Mucosa of rectum (tissue), 2 donors: Measurements from ENCODE around the gene HDAC9.

ENCODE experiments used
- H3K27ac ChIP-seq, 2 donors: one replicate each; pipeline ENCODE4 v1.7.0; 2013; ENCODE audit warnings: inconsistent platforms in 2 of 2, low read depth in 2 of 2, low read length in 2 of 2
- H3K27me3 ChIP-seq, 2 donors: one replicate each; pipeline ENCODE4 v1.7.0; 2013; ENCODE audit warnings: low read length in 2 of 2; ENCODE audit not compliant: control insufficient read depth in 2 of 2, insufficient read depth in 2 of 2
- H3K36me3 ChIP-seq, 2 donors: one replicate each; pipeline ENCODE4 v1.7.0; 2013; ENCODE audit warnings: low read length in 2 of 2; ENCODE audit not compliant: control insufficient read depth in 2 of 2, insufficient read depth in 2 of 2
- H3K4me1 ChIP-seq, 2 donors: one replicate each; pipeline ENCODE4 v1.7.0; 2013; ENCODE audit warnings: low read length in 2 of 2, mild to moderate bottlenecking in 1 of 2; ENCODE audit not compliant: control insufficient read depth in 2 of 2, insufficient read depth in 2 of 2
- H3K4me3 ChIP-seq, 2 donors: one replicate each; pipeline ENCODE4 v1.7.0; 2013; ENCODE audit warnings: low read length in 2 of 2
- H3K9ac ChIP-seq, 2 donors: one replicate each; pipeline ENCODE4 v1.7.0; 2013; ENCODE audit warnings: low read length in 2 of 2, low read depth in 1 of 2, mild to moderate bottlenecking in 1 of 2
- H3K9me3 ChIP-seq, 2 donors: one replicate each; pipeline ENCODE4 v1.7.0; 2013; ENCODE audit warnings: low read length in 2 of 2; ENCODE audit not compliant: control insufficient read depth in 2 of 2
- donor health status: healthy.
- donor health status: Normal muscosa, but diverticular disease.

The HDAC9 gene

GRCh38 chr7:18648849-18649758 lies 153.6 kb downstream of the HDAC9 start:
- H3K27ac ChIP-seq: no peak overlapping the region
- H3K4me3 ChIP-seq: no peak overlapping the region
- no peaks in the 10 kb centered on the region for H3K4me1 ChIP-seq
- peaks cover 0 to 6% of the 10 kb centered on the region in 2 donors for H3K36me3 ChIP-seq
- H3K9ac ChIP-seq: no peak overlapping the region
- no peaks in the 10 kb centered on the region for H3K9me3 ChIP-seq
- no peaks in the 10 kb centered on the region for H3K27me3 ChIP-seq

DNA sequence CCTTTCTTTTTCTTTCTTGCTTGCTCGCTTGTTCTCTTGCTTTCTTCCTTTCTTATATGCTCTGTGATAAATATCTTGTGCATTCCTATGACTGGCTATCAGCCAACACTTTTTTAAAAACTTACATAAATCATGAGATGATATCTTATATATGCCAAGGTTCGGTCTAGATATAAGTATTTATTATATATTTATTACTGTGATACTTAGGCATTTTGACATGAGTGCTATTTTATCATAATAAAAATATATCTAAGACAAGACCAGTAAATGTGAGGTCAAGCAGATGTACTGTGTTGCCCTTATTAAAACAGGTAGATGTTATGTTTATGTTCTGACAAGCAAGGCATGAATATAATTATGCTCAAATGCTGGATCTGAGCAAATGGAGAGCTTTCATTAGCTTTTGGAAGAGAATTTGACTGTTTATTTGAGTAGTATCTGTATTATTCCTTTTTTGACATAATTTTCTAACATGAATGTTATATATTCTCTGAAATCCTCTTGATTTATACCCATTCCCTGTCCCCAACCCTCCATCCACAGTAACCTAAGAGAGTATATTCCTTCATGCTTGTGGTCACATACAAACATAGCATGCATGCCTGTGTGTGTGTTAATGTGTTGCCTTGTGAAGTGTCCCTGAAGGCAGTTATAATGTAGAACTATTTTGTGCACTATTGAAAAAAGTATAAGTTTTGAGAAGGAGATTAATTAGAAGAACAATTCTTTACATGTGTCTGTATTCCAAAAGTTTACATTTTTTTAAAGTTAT lies 158.0 kb downstream of the HDAC9 start:
- Histone ChIP-seq H3K27me3 (no peaks in the 10 kb centered on the region), H3K4me1 (no peaks in the 10 kb centered on the region), H3K27ac (no peak overlapping the region), H3K36me3 (peaks cover 0 to 2% of the 10 kb centered on the region in 2 donors), H3K4me3 (no peak overlapping the region), H3K9me3 (no peaks in the 10 kb centered on the region), H3K9ac (no peak overlapping the region)

DNA sequence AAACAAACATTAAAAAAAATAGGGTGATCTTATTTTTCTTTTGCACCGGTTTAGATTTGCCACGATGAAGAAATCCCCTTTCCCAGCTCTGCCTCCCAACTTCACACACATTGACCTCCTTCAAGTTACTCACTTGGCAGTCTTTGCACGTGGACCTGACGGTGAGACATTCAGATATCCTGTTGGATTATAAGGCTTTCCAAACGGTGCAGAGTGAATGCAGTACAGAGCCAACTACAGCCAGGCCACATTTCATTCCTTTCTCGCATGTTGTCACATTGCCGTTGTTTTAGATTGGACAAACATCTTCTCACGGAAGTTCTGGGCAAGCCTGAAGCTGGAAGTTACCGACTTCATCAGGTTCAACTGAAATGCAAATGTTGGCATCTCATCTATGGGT lies 159.2 kb downstream of the HDAC9 start:
- Histone ChIP-seq H3K9me3 (no peaks in the 10 kb centered on the region), H3K4me1 (no peaks in the 10 kb centered on the region), H3K9ac (no peak overlapping the region), H3K27ac (no peak overlapping the region), H3K36me3 (no peaks in the 10 kb centered on the region), H3K4me3 (no peak overlapping the region), H3K27me3 (no peaks in the 10 kb centered on the region)

- Histone ChIP-seq H3K27ac (no peak overlapping the region), H3K36me3 (no peaks in the 10 kb centered on the region), H3K27me3 (no peaks in the 10 kb centered on the region)
These were observed 160.0 kb downstream of the HDAC9 start for GRCh38 chr7:18655506-18655905.

GRCh38 chr7:18655912-18656311 lies 160.4 kb downstream of the HDAC9 start:
- Histone ChIP-seq H3K27ac (no peak overlapping the region), H3K27me3 (no peaks in the 10 kb centered on the region)

More at GRCh38 chr7:18655506-18655905, 160.0 kb downstream of the HDAC9 start:
- Histone ChIP-seq H3K9ac (no peak overlapping the region), H3K9me3 (no peaks in the 10 kb centered on the region), H3K4me3 (no peak overlapping the region), H3K4me1 (no peaks in the 10 kb centered on the region)

DNA sequence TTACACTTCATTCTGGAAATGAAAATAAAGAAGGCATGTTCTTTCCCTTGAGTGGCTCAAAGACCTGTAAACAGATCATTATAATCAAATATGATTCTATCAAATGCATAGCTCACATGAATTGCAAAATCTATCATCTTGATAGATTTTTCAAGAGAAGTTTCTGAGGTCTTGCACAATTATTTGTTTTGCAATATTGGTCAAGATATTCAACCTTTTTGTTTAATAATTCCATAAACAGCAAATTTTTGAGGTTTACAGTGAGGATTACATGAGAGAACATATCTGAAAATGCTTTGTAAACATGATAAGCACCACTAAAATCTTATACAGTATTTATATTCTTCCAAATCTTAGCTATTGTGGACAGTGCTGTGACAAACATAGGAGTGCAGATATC lies 160.8 kb downstream of the HDAC9 start:
- Histone ChIP-seq H3K9me3 (no peaks in the 10 kb centered on the region), H3K27me3 (no peaks in the 10 kb centered on the region), H3K36me3 (no peaks in the 10 kb centered on the region), H3K4me3 (no peak overlapping the region), H3K9ac (no peak overlapping the region), H3K27ac (no peak overlapping the region), H3K4me1 (no peaks in the 10 kb centered on the region)

More at GRCh38 chr7:18655912-18656311, 160.4 kb downstream of the HDAC9 start:
- Histone ChIP-seq H3K9me3 (no peaks in the 10 kb centered on the region), H3K4me1 (no peaks in the 10 kb centered on the region), H3K4me3 (no peak overlapping the region), H3K36me3 (no peaks in the 10 kb centered on the region), H3K9ac (no peak overlapping the region)

DNA sequence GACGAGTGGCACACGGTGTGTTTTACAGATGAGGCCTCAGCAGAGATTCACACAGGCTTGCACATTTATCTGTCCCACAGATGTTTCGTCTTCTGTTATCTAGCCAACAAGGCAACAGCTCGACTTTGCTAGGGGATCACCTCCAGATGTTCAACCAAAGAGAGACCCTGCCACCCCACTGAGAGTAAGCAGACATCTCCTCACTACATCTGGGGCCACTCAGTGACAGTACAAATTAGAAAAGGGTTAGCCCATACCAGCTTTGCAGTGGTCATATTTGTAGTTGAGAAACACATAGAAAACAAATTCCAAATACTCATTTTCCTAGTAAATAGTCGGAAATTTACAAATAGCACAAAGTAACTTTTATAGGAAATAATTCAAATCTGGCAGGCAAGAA lies 164.2 kb downstream of the HDAC9 start:
- H3K4me3 ChIP-seq: no peak overlapping the region
- H3K27ac ChIP-seq: no peak overlapping the region
- H3K36me3 ChIP-seq: no peaks in the 10 kb centered on the region

GRCh38 chr7:18663321-18663720 lies 167.8 kb downstream of the HDAC9 start:
- Histone ChIP-seq H3K27ac (no peak overlapping the region), H3K4me1 (no peaks in the 10 kb centered on the region), H3K27me3 (no peaks in the 10 kb centered on the region)

More for the DNA sequence above, 164.2 kb downstream of the HDAC9 start:
- Histone ChIP-seq H3K27me3 (no peaks in the 10 kb centered on the region), H3K9ac (no peak overlapping the region), H3K9me3 (no peaks in the 10 kb centered on the region), H3K4me1 (no peaks in the 10 kb centered on the region)

DNA sequence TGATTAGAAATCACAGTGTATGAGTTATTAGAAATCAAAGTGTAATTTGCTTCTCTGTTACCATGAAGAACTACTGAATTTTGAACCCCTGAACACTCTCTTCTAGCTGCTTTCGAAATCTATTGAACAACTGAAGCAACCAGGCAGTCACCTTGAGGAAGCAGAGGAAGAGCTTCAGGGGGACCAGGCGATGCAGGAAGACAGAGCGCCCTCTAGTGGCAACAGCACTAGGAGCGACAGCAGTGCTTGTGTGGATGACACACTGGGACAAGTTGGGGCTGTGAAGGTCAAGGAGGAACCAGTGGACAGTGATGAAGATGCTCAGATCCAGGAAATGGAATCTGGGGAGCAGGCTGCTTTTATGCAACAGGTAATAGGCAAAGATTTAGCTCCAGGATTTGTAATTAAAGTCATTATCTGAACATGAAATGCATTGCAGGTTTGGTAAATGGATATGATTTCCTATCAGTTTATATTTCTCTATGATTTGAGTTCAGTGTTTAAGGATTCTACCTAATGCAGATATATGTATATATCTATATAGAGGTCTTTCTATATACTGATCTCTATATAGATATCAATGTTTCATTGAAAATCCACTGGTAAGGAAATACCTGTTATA lies 170.7 kb downstream of the HDAC9 start:
- Histone ChIP-seq H3K27me3 (no peaks in the 10 kb centered on the region), H3K4me1 (no peaks in the 10 kb centered on the region), H3K36me3 (no peaks in the 10 kb centered on the region), H3K27ac (no peak overlapping the region), H3K9me3 (no peaks in the 10 kb centered on the region), H3K9ac (no peak overlapping the region), H3K4me3 (no peak overlapping the region)

More at GRCh38 chr7:18663321-18663720, 167.8 kb downstream of the HDAC9 start:
- Histone ChIP-seq H3K4me3 (no peak overlapping the region), H3K36me3 (no peaks in the 10 kb centered on the region), H3K9ac (no peak overlapping the region), H3K9me3 (no peaks in the 10 kb centered on the region)

DNA sequence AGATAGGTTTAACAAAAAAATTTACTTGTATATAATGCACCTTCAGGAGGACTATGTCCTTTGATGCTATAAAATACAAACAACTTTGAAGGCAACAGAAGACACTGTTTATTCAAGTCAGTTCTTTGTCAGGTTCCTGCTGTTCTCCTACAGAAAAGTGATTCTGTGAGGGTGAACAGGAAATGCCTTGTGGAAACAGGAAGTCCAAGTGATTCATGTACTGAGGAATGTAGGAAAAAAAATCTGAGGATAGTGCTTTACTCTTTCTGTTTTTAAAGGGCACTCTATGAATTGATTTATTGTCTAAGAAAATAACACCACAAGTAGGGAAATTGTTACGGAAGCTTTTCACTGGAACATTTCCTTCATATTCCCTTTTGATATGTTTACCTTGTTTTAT lies 171.9 kb downstream of the HDAC9 start:
- no peaks in the 10 kb centered on the region for H3K4me1 ChIP-seq
- no peak overlapping the region for H3K4me3 ChIP-seq
- no peak overlapping the region for H3K9ac ChIP-seq
- no peaks in the 10 kb centered on the region for H3K27me3 ChIP-seq
- H3K9me3 ChIP-seq: no peaks in the 10 kb centered on the region
- H3K27ac ChIP-seq: no peak overlapping the region
- H3K36me3 ChIP-seq: no peaks in the 10 kb centered on the region
